ENCODE measurements around the gene GABRG3.

GRCh38 chr15:27538325-27538724 lies 567.3 kb downstream of the GABRG3 start:
- no peak for TF ChIP-seq POLR2A (IDR thresholded peaks at IDR 0.05)
- TF ChIP-seq, protein P1, sequence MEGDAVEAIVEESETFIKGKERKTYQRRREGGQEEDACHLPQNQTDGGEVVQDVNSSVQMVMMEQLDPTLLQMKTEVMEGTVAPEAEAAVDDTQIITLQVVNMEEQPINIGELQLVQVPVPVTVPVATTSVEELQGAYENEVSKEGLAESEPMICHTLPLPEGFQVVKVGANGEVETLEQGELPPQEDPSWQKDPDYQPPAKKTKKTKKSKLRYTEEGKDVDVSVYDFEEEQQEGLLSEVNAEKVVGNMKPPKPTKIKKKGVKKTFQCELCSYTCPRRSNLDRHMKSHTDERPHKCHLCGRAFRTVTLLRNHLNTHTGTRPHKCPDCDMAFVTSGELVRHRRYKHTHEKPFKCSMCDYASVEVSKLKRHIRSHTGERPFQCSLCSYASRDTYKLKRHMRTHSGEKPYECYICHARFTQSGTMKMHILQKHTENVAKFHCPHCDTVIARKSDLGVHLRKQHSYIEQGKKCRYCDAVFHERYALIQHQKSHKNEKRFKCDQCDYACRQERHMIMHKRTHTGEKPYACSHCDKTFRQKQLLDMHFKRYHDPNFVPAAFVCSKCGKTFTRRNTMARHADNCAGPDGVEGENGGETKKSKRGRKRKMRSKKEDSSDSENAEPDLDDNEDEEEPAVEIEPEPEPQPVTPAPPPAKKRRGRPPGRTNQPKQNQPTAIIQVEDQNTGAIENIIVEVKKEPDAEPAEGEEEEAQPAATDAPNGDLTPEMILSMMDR (IDR thresholded peaks at IDR 0.05) = no peak
